Neutrophil (primary cell): ENCODE data around the gene DEDD2.

ENCODE experiments used
- H3K27ac ChIP-seq: fragments of 200-600 bp; sonication (generic); 2 replicates; pipeline ENCODE4 v1.5.1; 2016; ENCODE audit warnings: mild to moderate bottlenecking, moderate library complexity
- H3K27me3 ChIP-seq: fragments of 200-600 bp; sonication (generic); 2 replicates; pipeline ENCODE4 v1.6.0; 2016; ENCODE audit warnings: mild to moderate bottlenecking
- H3K36me3 ChIP-seq: fragments of 200-600 bp; sonication (generic); 2 replicates; pipeline ENCODE4 v1.5.1; 2017
- H3K4me1 ChIP-seq, 2 experiments: fragments of 200-600 bp in 1 of 2; sonication (generic) in 1 of 2; 1 replicate in 1 of 2; 2 replicates in 1 of 2; pipeline versions ENCODE4 v1.5.1 to v1.6.1; 2013 to 2016; ENCODE audit warnings: low read depth in 1 of 2, low read length in 1 of 2, mild to moderate bottlenecking in 1 of 2, moderate library complexity in 1 of 2; ENCODE audit not compliant: control insufficient read depth in 1 of 2, insufficient read depth in 1 of 2
- H3K4me3 ChIP-seq, 2 experiments: fragments of 200-600 bp in 1 of 2; sonication (generic) in 1 of 2; 1 replicate in 1 of 2; 2 replicates in 1 of 2; pipeline ENCODE4 v1.5.1; 2013 to 2016; ENCODE audit warnings: low read depth in 1 of 2, low read length in 1 of 2, mild to moderate bottlenecking in 1 of 2, moderate library complexity in 1 of 2
- H3K9me3 ChIP-seq: fragments of 200-600 bp; sonication (generic); 2 replicates; pipeline ENCODE4 v1.5.1; 2016
- TF ChIP-seq, protein P1 (sequence below): fragments of 200-600 bp; sonication (generic); IDR thresholded peaks from 2 replicates; pipeline ENCODE4 v1.5.1; 2016; ENCODE audit warnings: antibody characterized with exemption

DEDD2 gene

DNA sequence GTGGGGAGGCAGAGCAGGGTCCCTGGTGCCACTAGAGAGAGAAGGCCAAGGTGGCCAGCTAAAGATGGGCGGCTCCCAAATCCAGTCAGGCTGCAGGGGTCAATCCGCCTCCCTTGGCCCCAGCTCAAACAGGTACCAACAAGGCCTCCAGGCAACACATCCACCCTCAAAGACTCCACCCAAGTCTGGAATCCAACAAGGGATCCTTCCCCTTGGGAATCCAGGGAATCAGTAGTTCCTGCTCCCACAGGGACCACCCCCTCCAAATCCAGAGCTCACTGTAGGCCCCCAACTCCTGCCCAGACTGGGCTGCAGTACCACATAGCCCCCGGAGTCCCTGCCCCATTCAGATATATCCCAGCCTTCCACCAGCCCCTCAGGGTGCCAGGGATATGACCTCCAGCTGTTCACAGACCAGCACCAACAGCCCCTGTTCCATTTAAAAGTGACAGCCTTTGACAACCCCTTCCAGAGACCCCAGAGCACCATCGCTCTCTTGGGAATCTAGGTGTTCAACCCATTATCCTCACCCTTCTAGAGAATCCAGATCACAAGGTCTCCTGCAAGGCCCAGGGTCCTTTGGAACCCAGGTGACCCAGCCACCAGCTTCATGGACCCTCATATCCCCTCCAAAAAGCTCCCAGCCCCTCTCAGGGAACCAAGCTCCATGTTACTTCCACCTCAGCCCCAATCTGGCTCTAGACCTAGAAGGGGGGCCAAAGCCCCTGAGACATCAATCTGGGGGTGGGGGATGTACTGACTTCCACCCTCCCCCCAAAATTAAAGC is 34.3 kb upstream of the DEDD2 start:
- Histone ChIP-seq H3K4me1 (peaks cover 31 to 41% of the 10 kb centered on the region in 2 experiments), H3K4me3 (peak overlapping the region in 1 of 2 experiments; percentile 13), H3K36me3 (peaks cover 22% of the 10 kb centered on the region), H3K27ac (peak overlapping the region; percentile 95), H3K27me3 (peaks cover 20% of the 10 kb centered on the region), H3K9me3 (no peaks in the 10 kb centered on the region)
- TF ChIP-seq, protein P1, sequence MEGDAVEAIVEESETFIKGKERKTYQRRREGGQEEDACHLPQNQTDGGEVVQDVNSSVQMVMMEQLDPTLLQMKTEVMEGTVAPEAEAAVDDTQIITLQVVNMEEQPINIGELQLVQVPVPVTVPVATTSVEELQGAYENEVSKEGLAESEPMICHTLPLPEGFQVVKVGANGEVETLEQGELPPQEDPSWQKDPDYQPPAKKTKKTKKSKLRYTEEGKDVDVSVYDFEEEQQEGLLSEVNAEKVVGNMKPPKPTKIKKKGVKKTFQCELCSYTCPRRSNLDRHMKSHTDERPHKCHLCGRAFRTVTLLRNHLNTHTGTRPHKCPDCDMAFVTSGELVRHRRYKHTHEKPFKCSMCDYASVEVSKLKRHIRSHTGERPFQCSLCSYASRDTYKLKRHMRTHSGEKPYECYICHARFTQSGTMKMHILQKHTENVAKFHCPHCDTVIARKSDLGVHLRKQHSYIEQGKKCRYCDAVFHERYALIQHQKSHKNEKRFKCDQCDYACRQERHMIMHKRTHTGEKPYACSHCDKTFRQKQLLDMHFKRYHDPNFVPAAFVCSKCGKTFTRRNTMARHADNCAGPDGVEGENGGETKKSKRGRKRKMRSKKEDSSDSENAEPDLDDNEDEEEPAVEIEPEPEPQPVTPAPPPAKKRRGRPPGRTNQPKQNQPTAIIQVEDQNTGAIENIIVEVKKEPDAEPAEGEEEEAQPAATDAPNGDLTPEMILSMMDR, result no peak

DNA sequence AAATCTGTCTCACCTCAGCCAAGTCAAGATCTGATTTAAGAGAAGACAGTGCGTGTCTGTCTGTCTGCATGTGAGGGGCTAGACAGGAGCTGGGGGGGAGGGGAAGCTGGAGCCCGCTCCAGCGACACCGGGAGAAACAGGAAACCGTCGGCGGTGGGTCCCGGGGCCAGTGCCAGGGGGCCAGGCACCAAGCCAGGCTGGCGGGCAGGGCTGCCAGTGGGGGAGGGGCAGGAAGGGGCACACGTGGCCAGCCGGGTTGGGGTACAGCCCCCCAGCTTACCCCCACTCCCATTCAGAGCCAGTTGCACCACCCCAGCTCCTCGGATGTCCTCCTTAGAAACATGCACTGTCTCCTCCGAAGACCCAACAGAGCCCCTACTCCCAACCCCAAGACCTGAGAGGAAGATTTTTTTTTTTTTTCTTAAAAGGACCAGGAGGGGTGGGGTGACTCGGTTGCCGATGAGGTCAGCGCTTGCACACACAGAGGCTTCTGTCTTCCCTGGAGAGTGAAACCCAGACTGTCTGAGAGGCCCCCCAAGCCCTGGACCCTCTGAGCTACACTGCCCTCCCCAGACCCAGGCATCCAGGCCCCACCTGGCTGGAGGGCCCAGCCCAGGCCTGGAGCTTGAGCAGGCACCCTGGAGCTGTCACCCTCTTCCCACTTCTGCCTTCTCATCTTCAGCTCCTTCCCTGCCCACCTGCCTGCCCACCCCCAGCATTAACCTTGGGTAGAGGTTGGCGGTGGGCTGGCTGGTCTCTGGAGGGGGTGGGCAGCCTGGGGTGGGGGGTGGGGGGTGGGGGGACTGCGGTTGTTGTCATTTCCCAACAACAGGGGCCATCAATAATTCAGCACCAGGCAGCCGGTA is 33.4 kb upstream of the DEDD2 start:
- Histone ChIP-seq H3K4me1 (peaks cover 31 to 40% of the 10 kb centered on the region in 2 experiments), H3K36me3 (peaks cover 22% of the 10 kb centered on the region), H3K9me3 (no peaks in the 10 kb centered on the region), H3K4me3 (no peak overlapping the region), H3K27me3 (peaks cover 11% of the 10 kb centered on the region), H3K27ac (peak overlapping the region; percentile 29)
- TF ChIP-seq, protein P1, result no peak

DNA sequence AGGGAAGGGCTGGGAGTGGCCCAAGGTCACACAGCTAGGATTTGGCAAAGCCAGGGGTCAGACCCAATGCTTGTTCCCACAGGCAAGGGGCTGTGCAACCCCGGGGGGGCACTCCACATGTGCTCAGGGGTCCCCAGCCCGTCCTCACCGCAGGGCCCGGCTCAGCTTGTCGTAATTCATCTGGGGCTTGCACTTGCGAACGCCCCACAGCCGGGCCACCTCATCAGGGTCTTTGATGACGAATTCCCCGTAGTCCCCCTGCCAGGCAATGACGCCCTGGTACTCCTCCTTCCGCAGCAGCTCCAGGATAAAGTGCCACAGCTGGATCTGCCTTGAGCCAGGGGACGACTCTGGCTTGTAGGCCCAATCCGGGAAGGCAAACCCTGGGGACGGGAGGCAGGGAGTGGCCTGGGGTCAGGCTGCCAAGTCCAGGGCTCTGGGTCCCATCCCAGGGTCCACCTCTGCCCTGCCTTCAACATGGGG is 32.7 kb upstream of the DEDD2 start:
- Histone ChIP-seq H3K9me3 (no peaks in the 10 kb centered on the region), H3K4me3 (no peak overlapping the region), H3K36me3 (peaks cover 22% of the 10 kb centered on the region), H3K27me3 (peaks cover 4% of the 10 kb centered on the region), H3K4me1 (peaks cover 24 to 34% of the 10 kb centered on the region in 2 experiments), H3K27ac (peak overlapping the region; percentile 7)
- TF ChIP-seq, protein P1, result no peak

DNA sequence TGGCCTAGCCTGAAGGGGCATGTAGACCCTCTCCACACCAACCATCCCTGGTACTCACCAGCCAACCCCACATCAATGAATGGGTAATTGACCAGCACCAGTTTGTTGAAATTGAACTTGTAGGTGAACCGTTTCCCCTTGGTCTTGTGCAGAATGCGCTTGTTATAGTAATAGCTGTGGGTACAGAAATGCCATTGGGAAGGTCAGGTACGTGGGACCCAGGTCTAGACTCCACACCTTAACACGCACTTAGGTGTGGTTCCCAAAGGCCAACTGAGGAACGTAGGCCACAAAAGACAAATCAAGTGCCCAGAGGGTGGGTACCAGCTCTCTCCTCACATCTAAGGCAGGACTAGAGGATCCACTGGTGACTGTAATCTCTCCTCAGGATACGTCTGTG is 32.3 kb upstream of the DEDD2 start:
- TF ChIP-seq, protein P1, result no peak
- Histone ChIP-seq H3K4me1 (peaks cover 28 to 36% of the 10 kb centered on the region in 2 experiments), H3K27ac (peak overlapping the region; percentile 7), H3K36me3 (peaks cover 22% of the 10 kb centered on the region), H3K27me3 (no peaks in the 10 kb centered on the region), H3K9me3 (no peaks in the 10 kb centered on the region), H3K4me3 (no peak overlapping the region)

DNA sequence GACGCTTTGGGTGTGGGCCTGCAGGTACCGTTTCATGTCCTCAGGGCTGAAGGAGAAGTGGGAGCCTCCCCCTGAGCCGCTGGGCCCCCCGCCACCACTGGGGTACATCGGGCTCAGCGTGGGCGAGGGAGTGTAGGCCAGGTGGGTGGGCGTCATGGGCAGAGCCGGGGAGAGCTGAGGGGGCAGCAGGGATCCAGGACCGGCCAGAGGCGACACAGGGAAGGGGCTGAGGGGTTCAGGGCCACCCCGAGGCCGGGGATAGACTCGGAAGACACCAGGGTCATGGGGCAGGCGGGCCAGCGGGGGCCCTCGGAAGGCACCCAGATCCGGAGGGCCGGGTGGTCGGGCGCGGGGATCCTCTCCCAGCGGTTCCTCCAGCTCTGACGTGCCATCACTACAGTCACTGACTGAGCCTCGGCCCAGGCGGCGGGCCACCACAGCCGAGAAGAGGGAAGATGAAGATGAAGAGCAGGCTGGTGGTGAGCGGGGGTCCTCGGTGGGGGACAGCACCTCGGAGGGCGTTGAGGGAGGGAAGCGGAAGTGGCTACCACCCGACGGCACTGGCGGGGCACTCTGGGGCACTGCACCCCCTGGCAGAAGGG is 31.8 kb upstream of the DEDD2 start:
- Histone ChIP-seq H3K36me3 (peaks cover 22% of the 10 kb centered on the region), H3K4me3 (no peak overlapping the region), H3K27me3 (no peaks in the 10 kb centered on the region), H3K27ac (no peak overlapping the region), H3K9me3 (no peaks in the 10 kb centered on the region), H3K4me1 (peaks cover 31 to 41% of the 10 kb centered on the region in 2 experiments)
- TF ChIP-seq, protein P1, result no peak
